ENCODE measurements around the gene PLA2G15.

DNA sequence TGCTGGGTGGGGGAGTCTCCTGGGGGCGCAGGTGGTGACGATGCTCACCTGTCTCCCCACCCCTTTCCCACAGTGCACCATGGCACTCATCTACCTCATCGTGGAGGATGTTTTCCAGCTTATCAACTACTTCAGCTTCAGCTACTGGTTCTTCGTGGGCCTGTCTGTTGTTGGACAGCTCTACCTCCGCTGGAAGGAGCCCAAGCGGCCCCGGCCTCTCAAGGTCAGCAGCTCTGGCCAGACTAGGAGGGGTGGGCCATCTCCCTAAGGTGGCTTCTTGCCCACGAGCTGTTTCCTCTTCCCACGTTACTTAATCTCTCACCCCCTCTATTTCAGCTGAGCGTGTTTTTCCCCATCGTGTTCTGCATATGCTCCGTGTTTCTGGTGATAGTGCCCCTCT, 51.1 kb downstream of the PLA2G15 start:
- TF ChIP-seq POLR2A (IDR thresholded peaks at IDR 0.05), result no peak
- TF ChIP-seq, protein P1, sequence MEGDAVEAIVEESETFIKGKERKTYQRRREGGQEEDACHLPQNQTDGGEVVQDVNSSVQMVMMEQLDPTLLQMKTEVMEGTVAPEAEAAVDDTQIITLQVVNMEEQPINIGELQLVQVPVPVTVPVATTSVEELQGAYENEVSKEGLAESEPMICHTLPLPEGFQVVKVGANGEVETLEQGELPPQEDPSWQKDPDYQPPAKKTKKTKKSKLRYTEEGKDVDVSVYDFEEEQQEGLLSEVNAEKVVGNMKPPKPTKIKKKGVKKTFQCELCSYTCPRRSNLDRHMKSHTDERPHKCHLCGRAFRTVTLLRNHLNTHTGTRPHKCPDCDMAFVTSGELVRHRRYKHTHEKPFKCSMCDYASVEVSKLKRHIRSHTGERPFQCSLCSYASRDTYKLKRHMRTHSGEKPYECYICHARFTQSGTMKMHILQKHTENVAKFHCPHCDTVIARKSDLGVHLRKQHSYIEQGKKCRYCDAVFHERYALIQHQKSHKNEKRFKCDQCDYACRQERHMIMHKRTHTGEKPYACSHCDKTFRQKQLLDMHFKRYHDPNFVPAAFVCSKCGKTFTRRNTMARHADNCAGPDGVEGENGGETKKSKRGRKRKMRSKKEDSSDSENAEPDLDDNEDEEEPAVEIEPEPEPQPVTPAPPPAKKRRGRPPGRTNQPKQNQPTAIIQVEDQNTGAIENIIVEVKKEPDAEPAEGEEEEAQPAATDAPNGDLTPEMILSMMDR (IDR thresholded peaks at IDR 0.05), result no peak
